Middle frontal gyrus (tissue), 1 donor: ENCODE measurements around the gene LY86.

ENCODE experiments used
- DNase-seq: peaks from one replicate; pipeline ENCODE4 v3.0.0-alpha.2; 2015; ENCODE audit warnings: low spot score; ENCODE audit errors: extremely low spot score

LY86 gene

GRCh38 chr6:6701864-6702263 lies 113.3 kb downstream of the LY86 start:
- DNase-seq, result no peak

GRCh38 chr6:6703699-6704098 lies 115.2 kb downstream of the LY86 start:
- DNase-seq, result no peak
